Activated T-cell treated with anti-CD3 and anti-CD28 coated beads, Interleukin-2, amount 50 U/mL, for 4 hours (primary cell): Measurements from ENCODE around the gene NPHS1. TPM values are rescaled to one million over a fixed set of nuclear protein-coding genes. Genes with fewer than 3 reads are reported as not detected.

Experiments
- ATAC-seq, 2 donors: fragments of 200-7000 bp; cut with Tn5 transposase; one replicate each; pipeline ENCODE4 v1.10.0; 2021
- DNase-seq: peaks from one replicate; pipeline ENCODE4 v3.0.0-alpha.2; 2020
- H3K27me3 Mint-ChIP-seq: one replicate; pipeline ENCODE4 v1.8.0; 2021; ENCODE audit warnings: low read depth, mixed read lengths
- H3K36me3 Mint-ChIP-seq: one replicate; pipeline ENCODE4 v1.8.0; 2022; ENCODE audit warnings: mixed read lengths; ENCODE audit not compliant: insufficient read depth
- H3K4me1 Mint-ChIP-seq: one replicate; pipeline ENCODE4 v1.8.0; 2021; ENCODE audit warnings: low read depth, mixed read lengths
- H3K4me3 Mint-ChIP-seq: one replicate; pipeline ENCODE4 v1.8.0; 2021; ENCODE audit warnings: mild to moderate bottlenecking, moderate library complexity, mixed read lengths
- H3K9me3 Mint-ChIP-seq: one replicate; pipeline ENCODE4 v1.8.0; 2021; ENCODE audit warnings: mixed read lengths
- total RNA-seq, 3 donors: library from RNA; stranded (reverse); gene quantifications; one replicate each; pipeline ENCODE4 v1.2.1, GENCODE V29; 2021

Gene NPHS1
- total RNA-seq, 3 donors from 2014 or later, result 0.13 to 0.16 TPM; not detected in 1

DNA sequence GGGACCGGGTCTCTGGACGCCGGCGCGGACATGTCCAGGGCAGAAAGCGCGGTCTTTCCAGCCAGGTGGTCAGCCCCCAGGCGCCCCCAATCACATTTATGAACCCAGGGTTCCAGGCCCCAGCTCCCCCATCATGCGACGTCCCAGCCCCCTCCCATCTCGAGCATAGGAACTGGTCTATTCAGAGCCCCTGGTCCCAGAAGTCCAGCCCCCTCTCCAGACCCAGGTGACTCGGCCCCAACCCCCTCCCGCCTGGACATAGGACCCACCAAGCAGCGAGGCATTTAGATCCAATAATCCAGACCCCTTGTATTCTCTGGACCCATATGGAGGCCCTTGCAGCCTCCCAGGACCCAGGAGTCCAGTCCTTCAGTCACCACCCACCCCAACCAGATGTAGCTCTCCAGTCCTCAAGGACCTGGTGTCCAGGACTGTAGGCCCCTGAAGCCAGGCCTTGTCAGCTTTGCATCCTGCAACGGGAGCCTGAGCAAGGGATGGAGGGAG, 16.6 kb upstream of the NPHS1 start:
- Mint-ChIP-seq H3K27me3 (peaks cover 67% of the 10 kb centered on the region), H3K4me1 (peaks cover 12% of the 10 kb centered on the region), H3K9me3 (no peaks in the 10 kb centered on the region), H3K4me3 (peak overlapping the region; percentile 29), H3K36me3 (no peaks in the 10 kb centered on the region)
- no peak for DNase-seq
- no peak for ATAC-seq

DNA sequence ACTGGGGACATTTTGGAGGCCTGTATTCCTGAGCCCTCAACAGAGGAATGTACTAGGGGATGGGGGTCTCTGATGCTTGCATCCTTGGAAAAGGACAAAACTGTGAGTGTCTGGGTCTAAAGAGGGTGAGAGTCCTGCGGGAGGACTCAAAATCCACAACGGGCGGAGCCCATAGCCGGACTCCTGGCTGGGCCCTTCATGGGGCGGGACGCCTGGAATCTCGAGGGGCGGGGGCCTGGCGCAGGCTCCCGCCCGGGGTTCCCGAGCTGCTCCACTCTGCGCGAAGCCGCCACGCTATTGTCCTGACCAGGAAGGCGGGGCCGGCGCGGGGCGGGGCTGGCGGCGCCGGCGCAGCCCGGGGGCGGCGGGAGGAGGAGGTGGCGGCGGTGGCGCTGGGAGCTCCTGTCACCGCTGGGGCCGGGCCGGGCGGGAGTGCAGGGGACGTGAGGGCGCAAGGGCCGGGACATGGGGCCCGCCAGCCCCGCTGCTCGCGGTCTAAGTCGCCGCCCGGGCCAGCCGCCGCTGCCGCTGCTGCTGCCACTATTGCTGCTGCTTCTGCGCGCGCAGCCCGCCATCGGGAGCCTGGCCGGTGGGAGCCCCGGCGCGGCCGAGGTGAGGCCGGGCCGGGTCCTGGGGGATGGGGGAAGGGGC, 16.0 kb upstream of the NPHS1 start, which contains the start of gene APLP1:
TSS of gene APLP1 (plus strand) at position 403 of the 651 bp plus-strand sequence. CDS start at position 466, 63 bp downstream.
- Mint-ChIP-seq H3K4me1 (peaks cover 12% of the 10 kb centered on the region), H3K4me3 (peak within 1 kb of the TSS; percentile 37), H3K27me3 (peaks cover 67% of the 10 kb centered on the region), H3K36me3 (no peaks in the 10 kb centered on the region), H3K9me3 (no peaks in the 10 kb centered on the region)
- ATAC-seq, result peak; percentile 80 to 83
- peak; percentile 69 for DNase-seq

DNA sequence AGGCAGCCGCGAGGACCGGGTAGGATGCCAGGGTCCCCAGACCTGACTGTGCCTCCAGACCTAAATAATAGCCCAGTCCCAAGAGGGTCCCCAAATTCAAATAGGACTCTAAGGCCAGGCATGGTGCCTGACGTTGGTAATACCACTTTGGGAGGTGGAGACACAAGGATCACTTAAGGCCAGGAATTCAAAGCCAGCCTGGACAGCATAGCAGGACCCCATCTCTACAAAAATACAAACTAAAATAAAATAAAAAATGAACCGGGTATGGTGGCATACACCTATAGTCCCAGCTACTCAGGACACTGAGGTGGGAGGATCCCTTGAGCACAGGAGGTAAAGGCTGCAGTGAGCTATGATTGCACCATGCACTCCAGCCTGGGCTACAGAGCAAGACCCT, 10.7 kb upstream of the NPHS1 start:
- Mint-ChIP-seq H3K4me1 (peaks cover 4% of the 10 kb centered on the region), H3K27me3 (peaks cover 75% of the 10 kb centered on the region), H3K4me3 (no peak overlapping the region), H3K36me3 (no peaks in the 10 kb centered on the region), H3K9me3 (no peaks in the 10 kb centered on the region)
- DNase-seq, result no peak
- no peak for ATAC-seq

DNA sequence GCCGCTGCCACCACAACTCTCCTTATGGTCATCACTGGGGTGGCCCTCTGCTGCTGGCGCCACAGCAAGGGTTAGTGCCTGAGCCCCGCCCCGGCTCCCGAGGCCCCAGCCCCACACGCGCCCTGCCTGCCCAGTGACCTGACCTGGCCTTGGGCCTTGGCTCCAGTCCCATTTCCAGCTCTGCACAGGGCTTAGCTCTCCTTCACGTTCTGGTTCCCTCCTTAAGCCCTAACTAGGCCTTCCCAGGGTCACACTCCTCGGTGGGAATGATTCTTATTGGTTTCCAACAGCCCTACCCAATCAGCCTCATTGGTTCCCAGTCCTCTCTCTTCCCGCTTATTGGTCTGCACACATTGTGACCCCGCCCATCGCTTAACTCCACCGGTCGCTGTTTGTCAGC, 10.2 kb upstream of the NPHS1 start:
- H3K27me3 Mint-ChIP-seq, result peaks cover 73% of the 10 kb centered on the region
- DNase-seq (no peak), ATAC-seq (no peak)
- H3K4me3 Mint-ChIP-seq, result no peak overlapping the region
- no peaks in the 10 kb centered on the region for H3K36me3 Mint-ChIP-seq
- peaks cover 4% of the 10 kb centered on the region for H3K4me1 Mint-ChIP-seq
- no peaks in the 10 kb centered on the region for H3K9me3 Mint-ChIP-seq

DNA sequence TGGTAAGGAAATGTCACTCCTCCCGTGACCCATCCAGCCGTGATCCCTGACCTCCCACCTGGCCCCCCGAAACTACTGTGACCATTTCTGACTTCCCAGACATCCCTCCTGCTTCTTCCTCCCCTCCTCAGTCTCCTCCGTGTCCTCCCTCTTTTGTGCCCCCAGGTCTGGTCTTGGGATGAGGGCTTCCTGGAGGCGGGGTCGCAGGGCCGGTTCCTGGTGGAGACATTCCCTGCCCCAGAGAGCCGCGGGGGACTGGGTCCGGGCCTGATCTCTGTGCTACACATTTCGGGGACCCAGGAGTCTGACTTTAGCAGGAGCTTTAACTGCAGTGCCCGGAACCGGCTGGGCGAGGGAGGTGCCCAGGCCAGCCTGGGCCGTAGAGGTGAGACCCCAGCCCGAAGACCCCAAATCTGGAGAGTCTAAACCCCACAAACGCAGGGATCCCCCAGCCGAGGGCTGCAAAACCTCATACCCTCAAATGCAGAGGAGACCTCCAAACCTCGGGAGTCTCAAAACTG, 9.4 kb upstream of the NPHS1 start:
- Mint-ChIP-seq H3K27me3 (peaks cover 74% of the 10 kb centered on the region), H3K36me3 (no peaks in the 10 kb centered on the region), H3K9me3 (no peaks in the 10 kb centered on the region), H3K4me3 (no peak overlapping the region), H3K4me1 (peaks cover 6% of the 10 kb centered on the region)
- DNase-seq (no peak), ATAC-seq (no peak)

DNA sequence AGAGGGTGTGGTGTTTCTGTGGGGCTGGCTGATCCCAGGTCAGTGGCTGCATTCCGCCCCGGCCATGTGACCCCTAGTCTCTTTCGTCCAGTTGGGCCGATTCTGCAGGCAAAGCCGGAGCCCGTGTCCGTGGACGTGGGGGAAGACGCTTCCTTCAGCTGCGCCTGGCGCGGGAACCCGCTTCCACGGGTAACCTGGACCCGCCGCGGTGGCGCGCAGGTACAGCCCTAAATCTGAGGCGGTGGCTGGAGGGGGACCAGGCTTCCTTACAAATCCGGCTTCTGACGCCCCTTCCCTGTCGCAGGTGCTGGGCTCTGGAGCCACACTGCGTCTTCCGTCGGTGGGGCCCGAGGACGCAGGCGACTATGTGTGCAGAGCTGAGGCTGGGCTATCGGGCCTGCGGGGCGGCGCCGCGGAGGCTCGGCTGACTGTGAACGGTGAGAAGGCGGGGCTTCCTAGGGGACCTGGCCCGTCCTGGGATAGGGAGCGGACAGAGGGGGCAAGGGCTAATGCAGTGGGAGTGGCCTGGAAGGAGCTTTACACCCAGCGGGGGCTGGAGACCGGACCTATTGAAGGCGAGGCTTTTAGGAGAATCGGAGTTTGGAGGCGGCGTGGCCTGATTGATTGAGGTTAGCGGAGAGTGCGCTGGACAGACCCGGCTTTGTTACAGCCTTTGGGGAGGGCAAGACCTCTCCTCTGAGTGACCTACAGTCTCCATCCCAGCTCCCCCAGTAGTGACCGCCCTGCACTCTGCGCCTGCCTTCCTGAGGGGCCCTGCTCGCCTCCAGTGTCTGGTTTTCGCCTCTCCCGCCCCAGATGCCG, 8.7 kb upstream of the NPHS1 start:
- Mint-ChIP-seq H3K36me3 (no peaks in the 10 kb centered on the region), H3K4me1 (peaks cover 6% of the 10 kb centered on the region), H3K27me3 (peaks cover 70% of the 10 kb centered on the region), H3K4me3 (no peak overlapping the region), H3K9me3 (no peaks in the 10 kb centered on the region)
- ATAC-seq, result peak in 1 of 2 donors; percentile 28
- DNase-seq, result no peak

DNA sequence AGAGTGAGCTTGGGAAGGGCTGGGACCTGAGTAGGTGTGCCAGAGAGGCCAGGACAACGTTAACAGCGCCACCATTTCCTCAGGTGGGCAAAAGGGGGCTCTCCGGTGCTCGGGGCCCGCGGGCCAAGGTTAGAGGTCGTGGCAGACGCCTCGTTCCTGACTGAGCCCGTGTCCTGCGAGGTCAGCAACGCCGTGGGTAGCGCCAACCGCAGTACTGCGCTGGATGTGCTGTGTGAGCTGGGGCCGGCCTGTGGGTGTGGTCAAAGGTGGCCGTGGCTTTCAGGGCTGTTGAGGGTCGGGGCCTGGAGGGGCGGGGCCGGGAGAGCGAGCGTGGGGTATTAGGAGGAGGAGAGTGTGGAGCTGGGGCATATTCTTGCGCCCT, 8.1 kb upstream of the NPHS1 start:
- Mint-ChIP-seq H3K4me1 (peaks cover 6% of the 10 kb centered on the region), H3K9me3 (no peaks in the 10 kb centered on the region), H3K4me3 (no peak overlapping the region), H3K36me3 (no peaks in the 10 kb centered on the region), H3K27me3 (peaks cover 68% of the 10 kb centered on the region)
- ATAC-seq (no peak), DNase-seq (no peak)

DNA sequence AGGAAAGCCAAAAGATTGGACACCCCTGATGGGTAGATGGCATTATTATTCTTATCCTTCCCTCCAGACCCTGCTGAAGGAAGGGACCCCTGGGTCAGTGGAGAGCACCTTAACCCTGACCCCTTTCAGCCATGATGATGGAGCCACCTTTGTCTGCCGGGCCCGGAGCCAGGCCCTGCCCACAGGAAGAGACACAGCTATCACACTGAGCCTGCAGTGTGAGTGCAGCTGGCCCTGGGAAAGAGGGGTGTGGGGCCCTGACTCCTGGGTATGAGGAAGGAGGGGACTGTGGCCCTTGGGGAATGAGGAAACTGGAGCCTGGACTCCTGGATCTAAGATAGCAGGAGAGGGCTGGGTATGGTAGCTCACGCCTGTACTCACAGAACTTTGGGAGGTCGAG, 7.1 kb upstream of the NPHS1 start:
- DNase-seq (no peak), ATAC-seq (no peak)
- H3K9me3 Mint-ChIP-seq, result no peaks in the 10 kb centered on the region
- no peaks in the 10 kb centered on the region for H3K36me3 Mint-ChIP-seq
- H3K4me3 Mint-ChIP-seq, result no peak overlapping the region
- peaks cover 6% of the 10 kb centered on the region for H3K4me1 Mint-ChIP-seq
- H3K27me3 Mint-ChIP-seq, result peaks cover 69% of the 10 kb centered on the region

DNA sequence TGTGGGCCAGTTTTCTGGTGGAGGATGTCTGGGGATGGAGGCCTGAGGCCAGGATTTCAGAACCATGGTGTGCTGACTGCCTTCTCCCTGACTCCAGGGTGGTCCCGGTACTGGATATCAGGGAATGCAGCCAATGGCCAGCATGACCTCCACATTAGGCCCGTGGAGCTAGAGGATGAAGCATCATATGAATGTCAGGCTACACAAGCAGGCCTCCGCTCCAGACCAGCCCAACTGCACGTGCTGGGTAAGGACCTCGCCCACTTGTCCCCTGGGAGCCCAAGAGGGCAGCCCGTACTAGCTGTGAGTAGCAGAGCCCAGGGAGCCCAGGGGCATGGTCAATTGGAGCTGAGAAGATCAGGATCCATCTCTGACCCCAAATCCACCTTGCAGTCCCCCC, 6.0 kb upstream of the NPHS1 start:
- ATAC-seq (no peak), DNase-seq (no peak)
- Mint-ChIP-seq H3K9me3 (no peaks in the 10 kb centered on the region), H3K4me1 (peaks cover 6% of the 10 kb centered on the region), H3K4me3 (no peak overlapping the region), H3K27me3 (peaks cover 68% of the 10 kb centered on the region), H3K36me3 (no peaks in the 10 kb centered on the region)

DNA sequence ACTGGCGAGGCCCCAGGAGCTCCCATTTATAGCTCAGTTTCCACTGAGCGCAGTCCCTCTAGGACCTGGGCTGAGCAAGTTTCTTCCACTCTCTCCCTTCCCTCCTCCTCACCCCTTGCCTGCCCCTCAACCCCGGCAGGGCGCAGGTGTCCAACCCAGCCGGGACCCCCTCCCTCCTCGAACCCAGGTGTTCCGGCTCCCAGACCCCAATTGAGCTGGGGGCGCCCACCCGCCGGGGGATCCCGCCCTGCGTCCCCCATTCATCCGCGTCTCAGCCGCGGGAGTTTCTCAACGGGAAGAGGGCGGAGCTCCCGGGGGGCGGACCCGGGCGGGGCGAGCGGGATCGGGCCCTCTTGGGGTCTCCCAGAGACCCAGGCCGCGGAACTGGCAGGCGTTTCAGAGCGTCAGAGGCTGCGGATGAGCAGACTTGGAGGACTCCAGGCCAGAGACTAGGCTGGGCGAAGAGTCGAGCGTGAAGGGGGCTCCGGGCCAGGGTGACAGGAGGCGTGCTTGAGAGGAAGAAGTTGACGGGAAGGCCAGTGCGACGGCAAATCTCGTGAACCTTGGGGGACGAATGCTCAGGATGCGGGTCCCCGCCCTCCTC, 4.3 kb upstream of the NPHS1 start, which contains the start of gene KIRREL2:
TSS of gene KIRREL2 (plus strand) at position 366 of the 604 bp plus-strand sequence. CDS start at position 575, 209 bp downstream.
- peak; percentile 62 to 73 for ATAC-seq
- Mint-ChIP-seq H3K9me3 (no peaks in the 10 kb centered on the region), H3K27me3 (peaks cover 68% of the 10 kb centered on the region), H3K36me3 (no peaks in the 10 kb centered on the region), H3K4me3 (peak within 1 kb of the TSS; percentile 75), H3K4me1 (peaks cover 9% of the 10 kb centered on the region)
- no peak for DNase-seq

DNA sequence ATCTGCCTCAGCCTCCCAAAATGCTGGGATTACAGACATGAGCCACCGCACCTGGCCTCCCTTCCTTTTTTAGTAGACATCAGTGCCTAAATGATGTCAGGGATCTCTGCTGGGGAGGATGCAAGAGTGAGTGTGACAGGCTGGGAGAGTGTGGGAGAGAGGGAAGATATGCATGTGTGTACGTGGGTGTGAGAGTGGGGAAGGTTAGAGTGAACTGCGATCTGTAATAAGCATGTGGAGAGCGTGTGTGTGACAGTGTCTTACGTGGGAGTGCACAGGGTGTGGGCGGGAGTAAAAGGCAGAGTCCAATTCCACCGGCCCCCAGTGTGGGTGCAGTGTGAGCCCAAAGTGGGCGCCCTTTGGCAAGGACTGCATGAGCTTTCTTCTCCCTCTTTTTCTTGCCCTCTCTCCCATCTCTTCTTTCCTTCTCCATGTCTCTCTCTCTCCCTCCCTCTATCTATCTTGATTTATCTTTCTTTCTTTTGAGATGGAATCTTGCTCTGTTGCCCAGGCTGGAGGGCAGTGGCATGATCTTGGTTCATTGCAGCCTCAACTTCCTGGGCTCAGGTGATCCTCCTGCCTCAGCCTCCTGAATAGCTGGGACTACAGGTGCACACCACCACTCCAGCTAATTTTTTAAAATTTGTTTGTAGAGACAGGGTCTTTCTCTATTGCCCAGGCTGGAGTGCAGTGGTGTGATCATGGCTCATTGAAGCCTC, 893 bp upstream of the NPHS1 start:
- peaks cover 53% of the 10 kb centered on the region for H3K27me3 Mint-ChIP-seq
- no peak for ATAC-seq

DNA sequence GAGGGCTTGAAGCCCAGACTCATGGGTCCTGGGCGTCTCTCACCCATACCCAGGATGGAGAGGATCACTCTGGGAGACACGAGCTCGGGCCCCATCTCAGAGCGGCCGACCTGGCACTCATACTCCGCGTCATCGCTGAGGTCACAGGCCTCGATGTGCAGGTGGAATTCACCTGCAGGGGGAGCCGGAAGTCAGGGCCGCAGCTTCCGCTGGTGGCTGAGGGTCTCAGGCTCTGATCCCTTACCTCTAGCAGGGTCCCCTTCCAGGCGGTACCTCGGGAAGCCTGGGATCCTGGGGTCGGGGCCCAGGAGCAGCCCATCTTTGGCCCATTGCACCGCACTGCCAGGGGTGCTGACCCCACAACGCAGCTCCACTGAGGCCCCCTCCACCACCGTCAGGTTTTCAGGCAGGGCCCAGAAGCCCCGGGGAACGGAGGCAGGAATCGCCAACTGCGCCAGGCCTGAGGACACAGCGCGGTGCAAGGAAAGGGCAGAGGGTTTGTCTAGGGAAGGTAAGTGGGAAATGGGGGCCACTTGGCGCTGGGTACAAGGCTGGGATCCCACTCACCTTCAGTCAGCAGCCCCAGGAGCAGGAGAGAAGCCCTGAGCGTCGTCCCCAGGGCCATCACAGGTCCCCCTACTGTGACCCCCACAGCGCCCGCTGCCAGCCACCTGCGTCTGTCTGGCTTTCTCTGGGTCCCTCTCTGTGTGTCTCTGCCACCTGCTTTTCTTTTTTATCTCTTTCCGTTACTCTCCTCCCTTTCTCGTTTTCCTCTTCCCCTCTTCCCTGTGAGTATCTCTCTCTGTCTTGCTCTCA, 883 bp downstream of the NPHS1 start:
- peak in 1 of 2 donors; percentile 37 for ATAC-seq
- Mint-ChIP-seq H3K4me3 (no peak overlapping the region), H3K4me1 (peaks cover 7% of the 10 kb centered on the region), H3K9me3 (no peaks in the 10 kb centered on the region), H3K27me3 (peaks cover 55% of the 10 kb centered on the region), H3K36me3 (no peaks in the 10 kb centered on the region)
- DNase-seq, result no peak

More for the DNA sequence above, 893 bp upstream of the NPHS1 start:
- Mint-ChIP-seq H3K9me3 (no peaks in the 10 kb centered on the region), H3K36me3 (no peaks in the 10 kb centered on the region), H3K4me3 (no peak overlapping the region), H3K4me1 (peaks cover 5% of the 10 kb centered on the region)
- DNase-seq, result no peak

DNA sequence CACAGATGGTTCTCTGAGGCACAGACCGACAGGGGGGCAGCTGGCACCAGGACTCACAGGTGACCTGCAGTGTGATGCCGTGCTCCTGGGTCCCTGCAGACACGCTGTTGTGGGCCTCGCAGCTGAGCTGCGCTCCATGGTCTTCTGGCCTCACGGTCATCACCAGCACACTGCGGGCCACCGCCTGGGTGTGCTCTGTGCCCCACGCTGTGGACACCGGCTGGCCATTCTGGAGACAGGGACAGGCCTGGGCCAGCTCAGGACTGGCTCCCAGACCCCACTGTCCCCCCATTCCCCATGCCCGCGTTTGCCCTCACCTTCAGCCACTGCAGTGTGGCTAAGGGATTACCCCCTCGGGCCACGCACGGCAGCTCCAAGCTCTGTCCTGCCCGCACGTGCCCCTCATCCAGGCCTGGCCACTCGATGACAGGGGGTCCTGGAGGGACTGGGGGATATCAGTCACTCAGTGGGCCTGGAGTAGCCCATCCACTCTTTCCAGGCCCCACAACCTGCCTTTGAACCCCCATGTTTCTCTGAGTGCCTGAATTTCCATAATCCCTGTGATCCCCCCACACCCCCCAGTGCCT, 3.3 kb downstream of the NPHS1 start:
- no peak for ATAC-seq
- no peak overlapping the region for H3K4me3 Mint-ChIP-seq
- H3K9me3 Mint-ChIP-seq, result no peaks in the 10 kb centered on the region
- H3K36me3 Mint-ChIP-seq, result no peaks in the 10 kb centered on the region
- H3K4me1 Mint-ChIP-seq, result peaks cover 21% of the 10 kb centered on the region
- no peak for DNase-seq
- peaks cover 60% of the 10 kb centered on the region for H3K27me3 Mint-ChIP-seq
